ENCODE results near the gene ATP5MK. TPM values are rescaled to one million over a fixed set of nuclear protein-coding genes. Genes with fewer than 3 reads are reported as not detected.

The ATP5MK gene
- total RNA-seq, 1 experiment from 2014 or later: 307 TPM

- TF ChIP-seq PRDM15 (CRISPR knock-in tag; IDR thresholded peaks at IDR 0.05) (no peak), ERG (CRISPR knock-in tag; IDR thresholded peaks at IDR 0.05) (no peak), FOXP4 (CRISPR knock-in tag; IDR thresholded peaks at IDR 0.05) (0 out of 2 replicates have a peak, but pooled peaks have one; percentile 54), RELA (CRISPR knock-in tag; IDR thresholded peaks at IDR 0.05; ENCODE audit: borderline replicate concordance) (no peak), TEAD4 (CRISPR knock-in tag; IDR thresholded peaks at IDR 0.05) (no peak), NR2C2 (CRISPR knock-in tag; IDR thresholded peaks at IDR 0.05) (no peak), USF1 (CRISPR knock-in tag; IDR thresholded peaks at IDR 0.05) (no peak), HMGA2 (CRISPR knock-in tag; IDR thresholded peaks at IDR 0.05) (no peak), NFATC4 (CRISPR knock-in tag; IDR thresholded peaks at IDR 0.05) (no peak), TCF7 (CRISPR knock-in tag; IDR thresholded peaks at IDR 0.05; ENCODE audit: low read depth) (no peak), ZMAT4 (CRISPR knock-in tag; IDR thresholded peaks at IDR 0.05) (no peak)
Observed at GRCh38 chr10:103396067-103396788, at the start of gene ATP5MK, which contains the start of gene PDCD11 (continued).

- ChIA-PET POLR2A (no interaction called here), CTCF (no interaction called here)
- no peak for ATAC-seq
- H3K27ac Mint-ChIP-seq: no peak overlapping the region
- DNase-seq (ENCODE audit: low spot score): no peak
- no peaks in the 10 kb centered on the region for H3K4me1 Mint-ChIP-seq
- H3K4me3 Mint-ChIP-seq: no peak overlapping the region
- no peaks in the 10 kb centered on the region for H3K9me3 Mint-ChIP-seq
- H3K27me3 Mint-ChIP-seq (ENCODE audit: low read depth): no peaks in the 10 kb centered on the region
- H3K36me3 Mint-ChIP-seq: peaks cover 57% of the 10 kb centered on the region
- TF ChIP-seq ZNF512 (CRISPR knock-in tag; IDR thresholded peaks at IDR 0.05; ENCODE audit: borderline replicate concordance) (no peak), TCF7 (CRISPR knock-in tag; IDR thresholded peaks at IDR 0.05; ENCODE audit: low read depth) (no peak), MXD4 (CRISPR knock-in tag; IDR thresholded peaks at IDR 0.05; ENCODE audit: borderline replicate concordance) (no peak), CDX4 (CRISPR knock-in tag; IDR thresholded peaks at IDR 0.05; ENCODE audit: borderline replicate concordance) (no peak), ATF3 (CRISPR knock-in tag; conservative IDR thresholded peaks at IDR 0.05) (no peak), AR (CRISPR knock-in tag; IDR thresholded peaks at IDR 0.05) (no peak), ZBTB21 (CRISPR knock-in tag; IDR thresholded peaks at IDR 0.05; ENCODE audit: borderline replicate concordance) (no peak)
Observed at GRCh38 chr10:103445366-103445765, 49.1 kb upstream of the ATP5MK start.
